ENCODE measurements around the gene PDX1.
A peak's percentile ranks its signal among the peaks of the same experiment; 100 is the strongest.
"Not testable (repeated sequence)": the region's sequence is repeated elsewhere in the genome, so short reads cannot be mapped to it uniquely, and the experiment has no call there.

The PDX1 gene

GRCh38 chr13:27956576-27957300 lies 36.9 kb downstream of the PDX1 start:
- DNase-seq, result no peak

- DNase-seq, result no peak
These were observed 40.2 kb downstream of the PDX1 start for GRCh38 chr13:27959976-27960361.

- peak; percentile 17 for DNase-seq
These were observed 40.8 kb downstream of the PDX1 start for GRCh38 chr13:27960362-27961226.

- DNase-seq, result no peak
These were observed 41.7 kb downstream of the PDX1 start for GRCh38 chr13:27961227-27962085.

- no peak for DNase-seq
These were observed 42.5 kb downstream of the PDX1 start for GRCh38 chr13:27962128-27962841.

GRCh38 chr13:27962982-27963381 lies 43.2 kb downstream of the PDX1 start:
- DNase-seq, result no peak

- DNase-seq, result no peak
These were observed 43.7 kb downstream of the PDX1 start for GRCh38 chr13:27963491-27963890.

- DNase-seq, result not testable (repeated sequence)
These were observed 44.4 kb downstream of the PDX1 start for GRCh38 chr13:27964206-27964605.

- no peak for DNase-seq
These were observed 45.0 kb downstream of the PDX1 start for GRCh38 chr13:27964741-27965323.

- no peak for DNase-seq
These were observed 45.5 kb downstream of the PDX1 start for GRCh38 chr13:27965343-27965739.

GRCh38 chr13:27965740-27966640 lies 46.2 kb downstream of the PDX1 start:
- DNase-seq, result no peak

GRCh38 chr13:27966641-27967202 lies 46.9 kb downstream of the PDX1 start:
- no peak for DNase-seq

- DNase-seq, result no peak
These were observed 47.5 kb downstream of the PDX1 start for GRCh38 chr13:27967203-27967735.

- DNase-seq, result no peak
These were observed 48.0 kb downstream of the PDX1 start for GRCh38 chr13:27967736-27968315.

GRCh38 chr13:27968316-27969081 lies 48.7 kb downstream of the PDX1 start:
- DNase-seq, result no peak

- no peak for DNase-seq
These were observed 49.5 kb downstream of the PDX1 start, which contains the start of gene CDX2 for GRCh38 chr13:27969082-27969865. Gene CDX2, minus strand, starts transcription at chr13:27969315. Its CDS starts 309 bp downstream, at chr13:27969006.

GRCh38 chr13:27969866-27970229 lies 50.0 kb downstream of the PDX1 start:
- no peak for DNase-seq

All from CD4-positive, alpha-beta T cell treated with Interleukin-6 for 4 hours (primary cell).